ENCODE measurements around the gene NABP1. TPM values are rescaled to one million over a fixed set of nuclear protein-coding genes. Genes with fewer than 3 reads are reported as not detected.

The NABP1 gene
- total RNA-seq, result 10.6 and 13.7 TPM in 2 replicates

DNA sequence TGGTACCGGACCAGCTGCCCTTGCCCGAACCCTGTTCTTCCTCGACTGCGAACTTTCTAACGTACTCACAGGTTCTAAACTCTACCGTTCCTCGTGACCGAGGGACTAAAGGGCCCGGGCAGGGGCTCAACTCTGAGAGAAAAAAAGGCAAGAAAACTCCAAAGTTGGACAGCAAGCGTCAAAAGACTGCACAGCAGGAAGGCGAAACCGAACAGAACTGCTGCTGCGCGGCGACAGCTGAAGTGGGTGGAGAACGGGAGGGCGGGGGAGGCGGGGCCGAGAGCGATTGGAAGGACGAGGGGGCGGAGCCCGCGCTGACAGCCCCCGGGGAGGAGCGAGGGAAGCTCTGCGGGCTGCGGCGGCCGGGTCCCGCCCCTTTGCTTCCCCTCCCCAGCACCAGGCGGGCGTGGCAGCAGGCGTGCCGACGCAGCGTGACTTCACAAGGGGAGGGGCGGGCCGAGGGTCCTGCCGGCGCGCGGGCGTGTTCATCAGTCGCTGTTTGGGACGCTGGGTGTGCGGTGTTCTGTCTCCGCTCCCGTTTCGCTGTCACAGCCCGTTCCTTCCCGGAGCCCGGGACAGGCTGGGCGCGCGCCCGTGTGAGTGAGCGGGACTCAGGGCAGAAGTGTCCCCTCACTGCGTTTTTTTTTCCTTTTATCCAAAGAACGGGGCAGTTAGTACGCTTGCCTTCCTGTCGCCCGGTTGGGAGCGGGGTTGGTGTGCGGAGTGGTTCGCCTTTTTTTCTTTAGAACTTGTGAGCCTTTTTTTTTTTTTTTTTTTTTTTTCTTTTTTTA lies at the start of gene NABP1:
TSS of gene NABP1 (plus strand) at position 491 of the 791 bp plus-strand sequence. CDS start 479 bp downstream, outside the sequence.

Other genes with a start within 250 kb of the NABP1 start
- 6.5 and 16.9 TPM in 2 replicates for gene CAVIN2, start 169.0 kb downstream of the NABP1 start, total RNA-seq